Stimulated activated CD4-positive, alpha-beta T cell treated with anti-CD3 and anti-CD28 coated beads, Interleukin-4, amount 100 ng/mL, for 24 hours (primary cell): ENCODE data around the gene OR6C4.
"Not testable (repeated sequence)": the region's sequence is repeated elsewhere in the genome, so short reads cannot be mapped to it uniquely, and the experiment has no call there.

Source experiments
- DNase-seq: peaks from one replicate; pipeline ENCODE4 v3.0.0-alpha.2; 2020

The OR6C4 gene

DNA sequence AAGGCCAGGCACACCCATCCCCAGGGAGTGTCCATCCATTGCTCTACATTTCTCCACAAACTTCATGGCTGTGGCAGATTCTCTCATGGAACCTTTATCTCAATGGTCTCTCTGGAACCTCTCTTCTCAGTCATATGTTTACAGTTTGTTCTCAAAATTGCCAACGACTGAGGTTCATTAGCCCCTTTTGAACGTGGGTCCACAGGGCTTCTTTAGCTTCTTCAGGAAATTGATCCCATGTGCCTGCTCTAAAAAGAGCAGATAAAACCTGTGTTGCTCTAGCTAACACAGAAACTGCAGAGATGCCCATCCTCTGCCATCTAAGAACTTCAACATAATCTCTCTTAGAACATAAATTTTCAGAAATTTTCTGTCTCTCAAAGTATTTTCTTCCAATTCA is at the start of gene OR6C4:
Gene OR6C4 (plus strand): TSS at position 301 of the 400 bp plus-strand sequence. CDS start 1,625 bp downstream, outside the sequence.
- no peak for DNase-seq

DNA sequence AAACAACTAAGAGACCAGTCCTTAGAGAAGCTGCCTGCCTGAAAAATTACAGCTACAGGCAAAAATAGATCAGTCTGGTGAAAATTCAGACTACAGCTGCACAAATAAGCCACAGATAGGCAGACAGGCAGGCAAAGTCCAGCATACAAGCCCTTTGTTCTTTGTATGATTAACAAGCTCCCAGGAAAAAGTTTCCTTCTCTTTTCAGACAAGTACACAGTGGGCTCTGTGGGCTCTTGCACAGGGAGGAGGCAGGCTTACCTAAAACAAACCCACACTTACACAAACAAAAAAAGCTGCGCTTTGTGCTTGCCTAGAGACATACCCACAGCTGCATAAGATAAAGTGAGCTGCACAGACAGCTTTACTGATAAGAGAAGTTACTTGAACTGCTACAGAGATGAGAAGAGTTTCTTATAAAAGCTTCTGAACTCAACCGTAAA is 49.6 kb upstream of the OR6C4 start:
- DNase-seq: no peak

GRCh38 chr12:55501601-55502000 is 47.8 kb upstream of the OR6C4 start:
- no peak for DNase-seq

GRCh38 chr12:55515696-55516095 is 33.7 kb upstream of the OR6C4 start:
- DNase-seq: no peak

GRCh38 chr12:55516391-55516790 is 33.0 kb upstream of the OR6C4 start:
- DNase-seq: no peak

DNA sequence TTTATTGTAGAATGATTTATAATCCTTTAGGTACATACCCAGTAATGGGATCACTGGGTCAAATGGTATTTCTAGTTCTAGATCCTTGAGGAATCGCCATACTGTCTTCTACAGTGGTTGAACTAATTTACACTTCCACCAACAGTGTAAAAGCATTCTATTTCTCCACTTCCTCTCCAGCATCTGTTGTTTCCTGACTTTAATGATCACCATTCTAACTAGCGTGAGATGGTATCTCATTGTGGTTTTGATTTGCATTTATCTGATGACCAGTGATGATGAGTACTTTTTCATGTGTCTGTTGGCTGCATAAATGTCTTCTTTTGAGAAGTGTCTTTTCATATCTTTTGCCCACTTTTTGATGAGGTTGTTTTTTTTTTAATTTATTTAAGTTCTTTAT is 1.2 kb upstream of the OR6C4 start:
- not testable (repeated sequence) for DNase-seq

DNA sequence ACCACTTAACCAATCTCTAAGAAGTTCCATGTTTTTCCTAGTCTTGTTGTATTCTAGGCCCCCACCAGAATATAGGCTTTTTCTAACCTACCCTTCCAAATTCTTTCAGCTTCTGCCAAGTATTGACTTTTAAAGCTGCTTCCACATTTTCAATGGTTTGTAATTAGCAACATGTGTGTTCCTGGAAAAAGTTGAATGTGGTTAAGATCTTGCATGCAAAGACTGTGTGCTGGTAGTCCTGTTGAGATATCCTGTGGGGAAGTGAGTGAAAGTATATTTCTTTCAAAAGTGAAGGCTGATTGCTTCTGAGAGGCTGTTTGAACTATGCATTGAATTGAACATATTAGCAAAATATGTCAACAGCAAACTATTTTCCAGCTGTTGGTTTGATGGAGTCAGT is 646 bp upstream of the OR6C4 start:
- DNase-seq: no peak

DNA sequence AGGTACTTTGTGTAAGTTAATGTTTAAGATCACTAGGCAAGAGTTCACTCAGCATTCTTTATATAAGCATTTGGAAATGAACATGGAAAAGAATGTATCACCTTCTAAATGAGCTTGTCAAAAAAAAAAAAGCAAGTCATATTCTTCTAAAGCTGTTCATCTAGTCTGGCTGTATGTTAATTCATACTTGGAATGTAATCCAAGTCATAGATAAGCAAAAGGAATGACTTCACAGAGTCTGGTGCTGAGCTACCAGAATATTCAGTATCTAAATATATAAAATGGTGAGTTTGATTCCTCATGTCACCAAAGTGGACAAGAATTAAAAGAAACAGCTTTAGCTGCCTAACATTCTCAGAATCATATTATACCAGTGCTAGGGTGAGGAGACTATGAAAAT is 4.9 kb downstream of the OR6C4 start:
- no peak for DNase-seq

- not testable (repeated sequence) for DNase-seq
Measured at GRCh38 chr12:55570060-55570459, 20.7 kb downstream of the OR6C4 start.

DNA sequence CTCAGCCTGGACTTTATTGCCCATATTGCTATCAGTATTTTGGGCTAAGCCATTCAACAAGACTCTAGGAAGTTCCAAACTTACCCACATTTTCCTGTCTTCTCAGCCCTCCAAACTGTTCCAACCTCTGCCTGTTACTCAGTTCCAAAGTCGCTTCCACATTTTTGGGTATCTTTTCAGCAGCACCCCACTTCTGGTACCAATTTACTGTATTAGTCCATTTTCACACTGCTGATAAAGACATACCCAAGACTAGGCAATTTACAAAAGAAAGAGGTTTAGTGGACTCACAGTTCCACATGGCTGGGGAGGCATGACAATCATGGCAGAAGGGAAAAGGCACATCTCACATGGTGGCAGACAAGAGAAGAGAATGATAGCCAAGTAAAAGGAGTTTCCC is 21.3 kb downstream of the OR6C4 start:
- not testable (repeated sequence) for DNase-seq

DNA sequence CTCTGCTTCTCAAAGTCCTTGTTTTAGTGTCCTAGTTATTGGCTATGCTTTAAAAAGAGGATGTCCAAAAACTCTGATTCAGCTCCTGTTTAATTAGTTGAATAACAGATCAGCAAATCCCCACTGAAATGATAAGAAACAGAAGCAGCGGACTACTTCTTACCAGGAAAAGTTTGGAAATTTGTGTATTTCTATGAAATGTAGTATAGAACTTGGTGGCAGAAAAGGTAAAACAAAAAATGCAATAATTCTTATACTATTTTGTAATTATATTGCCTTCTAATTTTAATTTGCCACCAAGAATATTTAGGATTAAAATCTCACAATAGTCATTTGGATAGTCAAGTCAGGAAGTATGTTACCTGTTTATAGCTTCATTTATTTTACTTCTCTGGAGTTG is 22.8 kb downstream of the OR6C4 start, which contains the start of gene OR2AP1:
Gene OR2AP1 (plus strand): TSS at position 301 of the 400 bp plus-strand sequence. CDS start 1,947 bp downstream, outside the sequence.
- DNase-seq: no peak

- no peak for DNase-seq
Measured at GRCh38 chr12:55582066-55582465, 32.7 kb downstream of the OR6C4 start.

DNA sequence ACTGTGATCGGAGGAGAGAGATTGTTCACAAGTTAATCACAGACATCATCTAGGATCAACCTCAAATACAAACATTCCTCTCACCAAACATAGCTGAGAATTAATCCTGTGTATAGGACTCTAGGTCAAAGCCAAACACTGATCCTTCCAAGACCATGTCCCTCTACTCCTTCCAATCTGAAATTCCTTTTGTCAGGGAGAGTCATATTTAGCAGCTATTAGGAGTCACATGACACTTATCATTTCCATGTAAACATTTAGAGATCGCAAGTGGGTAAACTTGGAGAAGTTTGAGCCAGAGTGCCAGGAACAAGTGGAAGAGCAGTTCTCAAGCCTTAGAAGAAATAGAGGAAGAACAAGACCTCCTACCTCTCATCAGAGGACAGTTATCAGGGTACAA is 36.4 kb downstream of the OR6C4 start:
- DNase-seq: no peak

- not testable (repeated sequence) for DNase-seq
Measured at GRCh38 chr12:55590152-55590551, 40.8 kb downstream of the OR6C4 start.
